GM12878 (cell line): ENCODE results near the gene PCDHGA1. TPM values are rescaled to one million over a fixed set of nuclear protein-coding genes. Genes with fewer than 3 reads are reported as not detected.

Experiments
- ATAC-seq: fragments of 200-7000 bp; cut with Tn5 transposase; 3 replicates; pipeline ENCODE4 v1.9.1; 2020; ENCODE audit warnings: mild to moderate bottlenecking, moderate library complexity
- BruUV-seq: library from RNA; stranded (reverse); fragments of 400-500 nt; replicated peaks from 2 replicates; lab custom pipeline; 2021; lab: Mats Ljungman, UMichigan
- CTCF ChIA-PET: fragments of 300-600 bp; sonication (Branson Sonifier 250); formaldehyde crosslinking; extraction: SDS; loops from one replicate; lab custom pipeline; 2021; ENCODE audit warnings: inconsistent platforms; lab: Yijun Ruan, JAX
- POLR2A ChIA-PET: fragments of 350-600 bp; formaldehyde crosslinking; extraction: SDS; loops from one replicate; lab custom pipeline; 2021; ENCODE audit warnings: inconsistent platforms; lab: Charles Lee
- RAD21 ChIA-PET: fragments of 300-600 bp; sonication (Branson Sonifier 250); formaldehyde crosslinking; loops from one replicate; lab custom pipeline; 2023; ENCODE audit warnings: antibody characterized with exemption; ENCODE audit not compliant: unreplicated experiment; lab: Charles Lee
- SMC1A ChIA-PET: fragments of 300-600 bp; sonication (Branson Sonifier 250); formaldehyde crosslinking; loops from one replicate; lab custom pipeline; 2023; ENCODE audit not compliant: unreplicated experiment, uncharacterized antibody; lab: Charles Lee
- DNase-seq: peaks from one replicate; pipeline ENCODE4 v3.0.0-alpha.2; 2011; ENCODE audit warnings: low read depth, low spot score
- FAIRE-seq: peaks from 3 replicates; lab custom pipeline; 2011; peaks lifted over from hg19 to GRCh38; lab: Jason Lieb, UNC
- H2AFZ ChIP-seq: 2 replicates; pipeline ENCODE4 v1.6.0; 2011; ENCODE audit warnings: low read depth, low read length, control low read depth; ENCODE audit not compliant: control insufficient read depth
- H3K27ac ChIP-seq: 2 replicates; pipeline ENCODE4 v1.5.1; 2011; ENCODE audit warnings: control low read depth; ENCODE audit not compliant: control insufficient read depth, insufficient read depth
- H3K27me3 ChIP-seq, 2 experiments: replicated peaks in 1 of 2; 2 replicates each; pipeline versions ENCODE4 v1.6.0 to v1.6.1; 2011; ENCODE audit warnings: low read length in 1 of 2; ENCODE audit not compliant: control insufficient read depth in 2 of 2, insufficient read depth in 2 of 2
- H3K36me3 ChIP-seq, 2 experiments: 2 replicates each; pipeline ENCODE4 v1.5.1; 2011; ENCODE audit warnings: low read length in 1 of 2; ENCODE audit not compliant: control insufficient read depth in 2 of 2, insufficient read depth in 2 of 2
- H3K4me1 ChIP-seq: 2 replicates; pipeline ENCODE4 v1.6.1; 2011; ENCODE audit warnings: mild to moderate bottlenecking, low read length, moderate library complexity, mixed read lengths; ENCODE audit not compliant: control insufficient read depth, insufficient read depth
- H3K4me2 ChIP-seq: 2 replicates; pipeline ENCODE4 v1.6.0; 2011; ENCODE audit warnings: control low read depth; ENCODE audit not compliant: control insufficient read depth, insufficient read depth
- H3K4me3 ChIP-seq: fragments of 200-600 bp; sonication (generic); 2 replicates; pipeline ENCODE4 v1.5.1; 2016
- H3K79me2 ChIP-seq: 2 replicates; pipeline ENCODE4 v1.6.0; 2011; ENCODE audit warnings: low read length; ENCODE audit not compliant: control insufficient read depth, insufficient read depth
- H3K9ac ChIP-seq: 2 replicates; pipeline ENCODE4 v1.8.0; 2011; ENCODE audit warnings: low read length, control low read depth, mixed read lengths; ENCODE audit not compliant: control insufficient read depth, insufficient read depth
- H3K9me3 ChIP-seq: replicated peaks from 3 replicates; pipeline ENCODE4 v1.5.1; 2011; ENCODE audit warnings: mild to moderate bottlenecking, low read length; ENCODE audit not compliant: control insufficient read depth, insufficient read depth
- H4K20me1 ChIP-seq: 2 replicates; pipeline ENCODE4 v1.6.0; 2011; ENCODE audit not compliant: control insufficient read depth, insufficient read depth
- WGBS: methylation state at CpG from one replicate; pipeline ENCODE4 v1.1.6; 2016; ENCODE audit warnings: low lambda C conversion rate; ENCODE audit not compliant: insufficient replicate concordance, insufficient coverage; ENCODE audit errors: missing lambda C conversion rate; 5-methylcytosine and 5-hydroxymethylcytosine counted together
- in situ Hi-C: fragments of 300-500 bp; cut with MboI; formaldehyde crosslinking; loops from 9 replicates; pipeline ENCODE4 v1.14.3; 2018; ENCODE audit warnings: mixed read lengths
- intact Hi-C: fragments of 100-400 bp; cut with micrococcal nuclease; formaldehyde crosslinking; loops from one replicate; pipeline ENCODE4 v1.14.2; 2022; ENCODE audit not compliant: unreplicated experiment
- polyA plus RNA-seq, 11 experiments: library from polyadenylated mRNA; depleted of rRNA in 4 of 11; unstranded in 6 of 11; stranded (reverse) in 5 of 11; fragments of >200 nt; fragmentation: Nextera tagmentation in 4 of 11; fragmentation: Illumina TruSeq in 1 of 11; extraction: Ambion mirVana in 4 of 11; extraction: Trizol in 1 of 11; gene quantifications; 1 replicate in 1 of 11; 2 replicates in 10 of 11; pipeline versions ENCODE4 v1.2.1 to v1.2.3, GENCODE V29; 2011 to 2016; ENCODE audit warnings: inconsistent platforms in 2 of 11, missing spikeins in 2 of 11, low read depth in 1 of 11
- total RNA-seq, 4 experiments: library from RNA; depleted of rRNA in 3 of 4; stranded (reverse); fragments of >200 nt in 3 of 4; fragmentation: Illumina TruSeq in 1 of 4; extraction: Trizol in 1 of 4; gene quantifications; 2 replicates each; pipeline versions ENCODE4 v1.2.1 to v1.2.3, GENCODE V29; 2013 to 2021
- TF ChIP-seq, protein P1 (sequence below): IDR thresholded peaks from 2 replicates; pipeline ENCODE4 v1.6.1; 2012; ENCODE audit warnings: improper control_type of control experiment, low read depth, low read length; ENCODE audit not compliant: insufficient replicate concordance

Gene PCDHGA1
- total and polyA plus RNA-seq, 10 of the 15 experiments (the other 5 are each of a cell fraction or from before 2014, with no cell fraction given), result 0.02 to 0.51 (median 0.19) TPM; not detected in 3

DNA sequence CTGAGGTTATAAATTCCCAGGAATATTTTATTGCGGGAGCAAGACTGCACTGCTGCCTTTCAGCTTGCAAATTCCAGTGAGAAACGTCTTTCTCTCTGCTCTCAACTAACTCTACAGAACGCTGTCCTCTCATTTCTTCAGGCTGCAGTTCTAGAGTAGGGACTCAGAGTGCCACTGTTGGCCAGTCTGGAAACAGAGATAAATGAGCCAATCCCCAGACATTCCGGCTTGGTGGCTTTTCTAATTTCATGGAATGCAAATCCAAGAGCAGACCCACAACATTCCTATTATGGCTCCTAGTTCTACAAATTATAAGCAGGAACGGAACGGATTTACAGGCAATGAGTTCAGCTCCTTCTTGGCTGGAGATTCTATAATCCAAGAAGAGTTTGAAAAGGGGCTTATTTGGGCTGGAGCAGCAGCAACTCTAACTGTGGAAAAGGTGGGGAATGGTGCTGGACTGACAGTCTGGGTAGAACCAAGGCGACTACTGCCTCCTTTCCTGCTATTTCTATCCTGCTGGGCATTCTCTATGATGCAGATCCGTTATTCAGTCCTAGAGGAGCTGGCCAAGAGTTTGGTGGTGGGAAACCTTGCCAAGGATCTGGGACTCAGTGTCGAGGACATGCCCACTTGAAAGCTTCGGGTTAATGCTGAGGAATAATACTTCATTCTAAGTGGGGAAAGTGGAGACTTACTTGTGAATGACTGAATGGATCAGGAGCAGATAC is 109.3 kb downstream of the PCDHGA1 start:
- ATAC-seq (no peak), DNase-seq (no peak), FAIRE-seq (no peak)
- Histone ChIP-seq H3K4me2 (no peak overlapping the region), H3K4me3 (no peak overlapping the region), H4K20me1 (no peaks in the 10 kb centered on the region), H3K27me3 (no peaks in the 10 kb centered on the region), H3K79me2 (no peaks in the 10 kb centered on the region), H3K27ac (no peak overlapping the region), H3K9ac (no peak overlapping the region), H3K36me3 (no peaks in the 10 kb centered on the region), H2AFZ (no peak overlapping the region), H3K4me1 (no peaks in the 10 kb centered on the region), H3K9me3 (no peaks in the 10 kb centered on the region; the same call in 2 of the 3 replicates)
- intact Hi-C loops, result no loop called here
- ChIA-PET POLR2A (no interaction called here), SMC1A (no interaction called here), CTCF (interaction anchor here (3.0 kb wide), 1 partner anchor 9 kb away, joined by 13 read pairs; the partner anchor contains the start of gene PCDHGA12), RAD21 (interaction anchor here (1.3 to 1.5 kb wide), 2 partner anchors 9 to 124 kb away, joined by 3 read pairs; partner anchors contain the start of gene PCDHGA12)
- WGBS, result 62% methylated on average over 10 of the region's 10 CpGs
- no TSS peak for BruUV-seq
- in situ Hi-C loops, result no loop called here
- TF ChIP-seq, protein P1, sequence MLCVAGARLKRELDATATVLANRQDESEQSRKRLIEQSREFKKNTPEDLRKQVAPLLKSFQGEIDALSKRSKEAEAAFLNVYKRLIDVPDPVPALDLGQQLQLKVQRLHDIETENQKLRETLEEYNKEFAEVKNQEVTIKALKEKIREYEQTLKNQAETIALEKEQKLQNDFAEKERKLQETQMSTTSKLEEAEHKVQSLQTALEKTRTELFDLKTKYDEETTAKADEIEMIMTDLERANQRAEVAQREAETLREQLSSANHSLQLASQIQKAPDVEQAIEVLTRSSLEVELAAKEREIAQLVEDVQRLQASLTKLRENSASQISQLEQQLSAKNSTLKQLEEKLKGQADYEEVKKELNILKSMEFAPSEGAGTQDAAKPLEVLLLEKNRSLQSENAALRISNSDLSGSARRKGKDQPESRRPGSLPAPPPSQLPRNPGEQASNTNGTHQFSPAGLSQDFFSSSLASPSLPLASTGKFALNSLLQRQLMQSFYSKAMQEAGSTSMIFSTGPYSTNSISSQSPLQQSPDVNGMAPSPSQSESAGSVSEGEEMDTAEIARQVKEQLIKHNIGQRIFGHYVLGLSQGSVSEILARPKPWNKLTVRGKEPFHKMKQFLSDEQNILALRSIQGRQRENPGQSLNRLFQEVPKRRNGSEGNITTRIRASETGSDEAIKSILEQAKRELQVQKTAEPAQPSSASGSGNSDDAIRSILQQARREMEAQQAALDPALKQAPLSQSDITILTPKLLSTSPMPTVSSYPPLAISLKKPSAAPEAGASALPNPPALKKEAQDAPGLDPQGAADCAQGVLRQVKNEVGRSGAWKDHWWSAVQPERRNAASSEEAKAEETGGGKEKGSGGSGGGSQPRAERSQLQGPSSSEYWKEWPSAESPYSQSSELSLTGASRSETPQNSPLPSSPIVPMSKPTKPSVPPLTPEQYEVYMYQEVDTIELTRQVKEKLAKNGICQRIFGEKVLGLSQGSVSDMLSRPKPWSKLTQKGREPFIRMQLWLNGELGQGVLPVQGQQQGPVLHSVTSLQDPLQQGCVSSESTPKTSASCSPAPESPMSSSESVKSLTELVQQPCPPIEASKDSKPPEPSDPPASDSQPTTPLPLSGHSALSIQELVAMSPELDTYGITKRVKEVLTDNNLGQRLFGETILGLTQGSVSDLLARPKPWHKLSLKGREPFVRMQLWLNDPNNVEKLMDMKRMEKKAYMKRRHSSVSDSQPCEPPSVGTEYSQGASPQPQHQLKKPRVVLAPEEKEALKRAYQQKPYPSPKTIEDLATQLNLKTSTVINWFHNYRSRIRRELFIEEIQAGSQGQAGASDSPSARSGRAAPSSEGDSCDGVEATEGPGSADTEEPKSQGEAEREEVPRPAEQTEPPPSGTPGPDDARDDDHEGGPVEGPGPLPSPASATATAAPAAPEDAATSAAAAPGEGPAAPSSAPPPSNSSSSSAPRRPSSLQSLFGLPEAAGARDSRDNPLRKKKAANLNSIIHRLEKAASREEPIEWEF, result no peak
